H9 (cell line): ENCODE results near the gene RSPH10B. TPM values are rescaled to one million over a fixed set of nuclear protein-coding genes. Genes with fewer than 3 reads are reported as not detected.
"Not testable (repeated sequence)": the region's sequence is repeated elsewhere in the genome, so short reads cannot be mapped to it uniquely, and the experiment has no call there.

Experiments used
- DNase-seq: peaks from one replicate; pipeline ENCODE4 v3.0.0-alpha.2; 2017
- H2AFZ ChIP-seq: one replicate; pipeline ENCODE4 v1.6.1; 2013; ENCODE audit warnings: mild to moderate bottlenecking, low read length, control low read depth, moderate library complexity
- H2AK5ac ChIP-seq: 2 replicates; pipeline ENCODE4 v1.6.1; 2013; ENCODE audit warnings: low read length, control low read depth, mixed read lengths; ENCODE audit not compliant: insufficient read length
- H2BK120ac ChIP-seq: one replicate; pipeline ENCODE4 v1.6.1; 2013; ENCODE audit warnings: low read depth, mild to moderate bottlenecking, low read length, control low read depth, inconsistent platforms; ENCODE audit not compliant: poor library complexity, severe bottlenecking
- H2BK12ac ChIP-seq: 2 replicates; pipeline ENCODE4 v1.6.1; 2013; ENCODE audit warnings: low read length, control low read depth, mixed read lengths, low read depth; ENCODE audit not compliant: insufficient read length
- H2BK15ac ChIP-seq: 2 replicates; pipeline ENCODE4 v1.6.1; 2013; ENCODE audit warnings: low read depth, low read length, control low read depth
- H2BK20ac ChIP-seq: one replicate; pipeline ENCODE4 v1.6.1; 2013; ENCODE audit warnings: low read depth, mild to moderate bottlenecking, low read length, control low read depth, inconsistent platforms; ENCODE audit not compliant: poor library complexity, severe bottlenecking
- H2BK5ac ChIP-seq: 2 replicates; pipeline ENCODE4 v1.6.1; 2013; ENCODE audit warnings: low read length, control low read depth, mixed read lengths; ENCODE audit not compliant: insufficient read length
- H3K14ac ChIP-seq: 2 replicates; pipeline ENCODE4 v1.6.1; 2013; ENCODE audit warnings: low read length, control low read depth; ENCODE audit not compliant: insufficient read depth
- H3K18ac ChIP-seq: 2 replicates; pipeline ENCODE4 v1.6.1; 2013; ENCODE audit warnings: low read depth, mild to moderate bottlenecking, mixed read lengths, low read length, control low read depth; ENCODE audit not compliant: insufficient read length
- H3K23ac ChIP-seq: 2 replicates; pipeline ENCODE4 v1.6.1; 2013; ENCODE audit warnings: low read length, control low read depth, mixed read lengths, low read depth; ENCODE audit not compliant: insufficient read length
- H3K23me2 ChIP-seq: 2 replicates; pipeline ENCODE4 v1.6.1; 2013; ENCODE audit warnings: low read depth, mild to moderate bottlenecking, mixed read lengths, low read length, control low read depth; ENCODE audit not compliant: insufficient read length, poor library complexity, severe bottlenecking
- H3K27ac ChIP-seq: 2 replicates; pipeline ENCODE4 v1.5.1; 2013; ENCODE audit warnings: low read length, control low read depth, mixed read lengths, low read depth; ENCODE audit not compliant: insufficient read length
- H3K27me3 ChIP-seq: 2 replicates; pipeline ENCODE4 v1.6.1; 2013; ENCODE audit warnings: low read length, control low read depth, inconsistent platforms; ENCODE audit not compliant: insufficient read depth
- H3K4ac ChIP-seq: 2 replicates; pipeline ENCODE4 v1.6.1; 2013; ENCODE audit warnings: low read depth, mild to moderate bottlenecking, control low read depth, inconsistent platforms, low read length, moderate library complexity
- H3K4me1 ChIP-seq: 2 replicates; pipeline ENCODE4 v1.6.1; 2013; ENCODE audit warnings: low read length, control low read depth, inconsistent platforms; ENCODE audit not compliant: insufficient read depth
- H3K4me2 ChIP-seq: 2 replicates; pipeline ENCODE4 v1.6.1; 2013; ENCODE audit warnings: low read length, control low read depth, mixed read lengths; ENCODE audit not compliant: insufficient read length, insufficient read depth
- H3K56ac ChIP-seq: 2 replicates; pipeline ENCODE4 v1.6.1; 2013; ENCODE audit warnings: low read depth, mild to moderate bottlenecking, mixed read lengths, low read length, control low read depth; ENCODE audit not compliant: insufficient read length
- H3K79me1 ChIP-seq: 2 replicates; pipeline ENCODE4 v1.6.1; 2013; ENCODE audit warnings: low read depth, mild to moderate bottlenecking, moderate library complexity, low read length, control low read depth, inconsistent platforms; ENCODE audit not compliant: insufficient read depth, poor library complexity, severe bottlenecking
- H3K79me2 ChIP-seq: 2 replicates; pipeline ENCODE4 v1.6.1; 2013; ENCODE audit warnings: low read length, control low read depth, inconsistent platforms; ENCODE audit not compliant: insufficient read depth
- H3K9ac ChIP-seq: 2 replicates; pipeline ENCODE4 v1.6.1; 2013; ENCODE audit warnings: low read length, control low read depth, mixed read lengths; ENCODE audit not compliant: insufficient read length; ENCODE audit errors: extremely low read depth
- H3K9me3 ChIP-seq: one replicate; pipeline ENCODE4 v1.6.1; 2013; ENCODE audit warnings: low read depth, low read length, inconsistent platforms; ENCODE audit not compliant: control insufficient read depth
- H3T11ph ChIP-seq: one replicate; pipeline ENCODE4 v1.6.1; 2013; ENCODE audit warnings: mild to moderate bottlenecking, low read length, control low read depth, inconsistent platforms
- H4K20me1 ChIP-seq: one replicate; pipeline ENCODE4 v1.6.1; 2013; ENCODE audit not compliant: control insufficient read depth, insufficient read length, insufficient read depth
- H4K5ac ChIP-seq: 2 replicates; pipeline ENCODE4 v1.6.1; 2013; ENCODE audit warnings: low read depth, mild to moderate bottlenecking, mixed read lengths, low read length, control low read depth; ENCODE audit not compliant: insufficient read length
- H4K8ac ChIP-seq: replicated peaks from 2 replicates; pipeline ENCODE4 v1.6.1; 2013; ENCODE audit warnings: low read length, control low read depth, mixed read lengths, low read depth; ENCODE audit not compliant: insufficient read length
- H4K91ac ChIP-seq: 2 replicates; pipeline ENCODE4 v1.6.1; 2013; ENCODE audit warnings: low read depth, mild to moderate bottlenecking, moderate library complexity, mixed read lengths, low read length, control low read depth; ENCODE audit not compliant: insufficient read length
- H3K27ac Mint-ChIP-seq, 3 experiments: 2 replicates in 2 of 3; 3 replicates in 1 of 3; pipeline ENCODE4 v1.8.0; 2020 to 2021; ENCODE audit warnings: mixed read lengths in 3 of 3, mild to moderate bottlenecking in 1 of 3, moderate library complexity in 1 of 3
- H3K27me3 Mint-ChIP-seq: 2 replicates; pipeline ENCODE4 v1.8.0; 2021; ENCODE audit warnings: low read depth, mild to moderate bottlenecking, moderate library complexity, mixed read lengths
- H3K36me3 Mint-ChIP-seq, 3 experiments: 2 replicates in 2 of 3; 3 replicates in 1 of 3; pipeline ENCODE4 v1.8.0; 2020 to 2021; ENCODE audit warnings: low read depth in 3 of 3, mixed read lengths in 3 of 3; ENCODE audit not compliant: insufficient read depth in 1 of 3
- H3K4me1 Mint-ChIP-seq, 2 experiments: 2 replicates each; pipeline ENCODE4 v1.8.0; 2020; ENCODE audit warnings: mixed read lengths in 2 of 2
- H3K4me3 Mint-ChIP-seq, 2 experiments: 2 replicates in 1 of 2; 3 replicates in 1 of 2; pipeline ENCODE4 v1.8.0; 2020 to 2021; ENCODE audit warnings: mild to moderate bottlenecking in 2 of 2, mixed read lengths in 2 of 2, moderate library complexity in 1 of 2
- H3K9me3 Mint-ChIP-seq, 2 experiments: 2 replicates in 1 of 2; 3 replicates in 1 of 2; pipeline ENCODE4 v1.8.0; 2020; ENCODE audit warnings: mild to moderate bottlenecking in 2 of 2, mixed read lengths in 2 of 2, moderate library complexity in 1 of 2
- WGBS: extraction: QIAGEN DNeasy Blood & Tissue Kit; methylation state at CpG from one replicate; pipeline ENCODE4 v1.1.7; 2013; ENCODE audit warnings: missing lambda C conversion rate, low lambda C conversion rate, mixed read lengths; ENCODE audit not compliant: insufficient read length; ENCODE audit errors: extremely low coverage; 5-methylcytosine and 5-hydroxymethylcytosine counted together
- total RNA-seq: library from RNA; stranded (reverse); gene quantifications from 2 replicates; pipeline ENCODE4 v1.2.1, GENCODE V29; 2021

Gene RSPH10B
- total RNA-seq, 1 experiment from 2014 or later: 0.63 TPM

DNA sequence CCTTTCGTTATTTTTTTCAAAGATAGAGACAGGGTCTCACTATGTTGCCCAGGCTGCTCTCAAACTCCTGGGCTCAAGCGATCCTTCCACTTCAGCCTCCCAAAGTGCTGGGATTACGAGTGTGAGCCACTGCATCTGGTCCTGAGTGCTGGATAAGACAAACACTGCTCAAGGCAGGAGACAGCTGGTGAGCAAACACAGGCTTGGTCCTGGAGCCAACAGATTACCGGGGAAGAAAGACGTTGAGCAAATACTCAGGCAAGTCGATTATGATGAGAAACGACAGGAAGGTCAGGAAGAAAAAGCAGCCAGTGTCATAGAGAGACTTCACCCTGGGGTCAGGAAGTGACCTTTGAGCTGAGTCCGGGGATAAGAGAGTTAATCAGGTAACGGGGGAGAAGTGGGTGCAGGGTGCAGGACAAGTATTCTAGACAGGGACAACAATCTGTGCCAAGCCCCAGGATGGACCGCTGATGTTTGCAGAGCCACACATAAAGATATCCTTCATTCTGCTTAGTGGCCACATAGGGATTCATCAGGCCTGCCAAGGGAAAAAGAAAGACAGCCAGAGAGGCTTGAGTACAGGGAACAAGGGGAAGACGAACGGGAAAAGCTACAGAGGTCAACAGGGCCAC is 9.3 kb upstream of the RSPH10B start:
- H3K27ac Mint-ChIP-seq, H3K27ac ChIP-seq, H3K27me3 Mint-ChIP-seq: not testable (repeated sequence)

DNA sequence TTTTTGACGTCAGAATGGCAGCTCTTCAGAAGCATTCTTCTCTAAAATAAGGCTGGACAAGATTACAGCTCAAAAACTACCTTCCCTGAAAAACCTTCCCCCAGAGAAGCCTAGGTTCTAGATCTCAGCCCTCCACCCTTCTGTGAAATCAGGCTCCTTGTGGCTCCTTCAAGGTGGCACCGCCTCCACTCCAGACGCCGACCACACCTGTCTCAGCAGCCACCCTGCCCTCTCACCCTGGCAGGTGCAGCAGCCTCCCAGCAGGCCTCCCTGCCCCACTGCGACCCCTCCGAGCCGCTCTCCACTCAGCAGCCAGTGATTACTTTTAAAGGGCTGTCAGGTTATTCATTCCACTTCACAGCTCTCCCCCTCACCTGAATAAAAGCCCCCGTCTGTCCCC is 3.1 kb upstream of the RSPH10B start:
- WGBS: no CpG with 5 or more reads among the region's 8 CpGs
- H2BK5ac ChIP-seq, H3K56ac ChIP-seq: not testable (repeated sequence)

More for the DNA sequence above, 9.3 kb upstream of the RSPH10B start:
- H4K8ac ChIP-seq, DNase-seq, H4K20me1 ChIP-seq, H2BK15ac ChIP-seq, H4K5ac ChIP-seq, H3T11ph ChIP-seq, H3K4me2 ChIP-seq, H3K9me3 ChIP-seq, H3K56ac ChIP-seq, H2BK120ac ChIP-seq, H3K23ac ChIP-seq, H3K14ac ChIP-seq, H3K4ac ChIP-seq, H2AFZ ChIP-seq, H2BK20ac ChIP-seq, H3K79me1 ChIP-seq, H2BK12ac ChIP-seq, H3K9me3 Mint-ChIP-seq, H3K4me1 ChIP-seq, H3K4me1 Mint-ChIP-seq, H4K91ac ChIP-seq, H3K9ac ChIP-seq, H2AK5ac ChIP-seq, H3K18ac ChIP-seq, H3K4me3 Mint-ChIP-seq, H3K27me3 ChIP-seq, H3K79me2 ChIP-seq, H2BK5ac ChIP-seq, H3K23me2 ChIP-seq: not testable (repeated sequence)
- H3K36me3 Mint-ChIP-seq: peaks cover 9 to 28% (median 19%) of the 10 kb centered on the region in 3 experiments; a peak in 6 of 7 replicates
- WGBS: no CpG with 5 or more reads among the region's 12 CpGs

More for the DNA sequence above, 3.1 kb upstream of the RSPH10B start:
- H3K9ac ChIP-seq, H3K4me1 Mint-ChIP-seq, H3K27ac ChIP-seq, H3K27me3 ChIP-seq, DNase-seq, H3K18ac ChIP-seq, H3K27me3 Mint-ChIP-seq, H3K79me1 ChIP-seq, H3K27ac Mint-ChIP-seq, H3K4me3 Mint-ChIP-seq, H3K14ac ChIP-seq, H3K4me2 ChIP-seq, H3K9me3 ChIP-seq, H3K23me2 ChIP-seq, H3K4me1 ChIP-seq, H4K20me1 ChIP-seq, H3K23ac ChIP-seq, H3K4ac ChIP-seq, H3T11ph ChIP-seq, H2BK120ac ChIP-seq, H2AFZ ChIP-seq, H3K9me3 Mint-ChIP-seq, H4K91ac ChIP-seq, H3K36me3 Mint-ChIP-seq, H4K5ac ChIP-seq, H2BK12ac ChIP-seq, H2BK20ac ChIP-seq, H2AK5ac ChIP-seq, H4K8ac ChIP-seq, H3K79me2 ChIP-seq, H2BK15ac ChIP-seq: not testable (repeated sequence)
